Measurements from ENCODE around the gene LRTM1.

DNA sequence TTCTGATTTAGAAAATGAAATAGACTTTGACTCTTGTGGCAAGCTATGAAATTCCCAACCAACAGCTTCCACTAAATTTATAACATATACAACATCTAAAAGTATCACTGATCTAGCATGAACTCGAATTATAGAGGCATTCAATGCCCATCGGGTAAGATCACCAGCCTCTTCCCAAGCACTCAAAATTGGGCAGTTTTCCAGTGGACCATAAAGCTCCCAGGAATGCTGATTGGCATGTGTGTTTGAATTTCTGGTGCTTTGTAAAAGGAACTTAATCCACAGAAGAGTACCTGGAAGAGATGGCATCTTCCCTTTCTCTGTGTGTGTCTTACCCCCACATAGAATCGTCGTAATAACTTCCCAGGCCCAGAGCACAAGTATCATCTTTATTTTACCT, 10.0 kb downstream of the LRTM1 start:
- no peak for TF ChIP-seq POLR2A (IDR thresholded peaks at IDR 0.05)
- TF ChIP-seq, protein P1, sequence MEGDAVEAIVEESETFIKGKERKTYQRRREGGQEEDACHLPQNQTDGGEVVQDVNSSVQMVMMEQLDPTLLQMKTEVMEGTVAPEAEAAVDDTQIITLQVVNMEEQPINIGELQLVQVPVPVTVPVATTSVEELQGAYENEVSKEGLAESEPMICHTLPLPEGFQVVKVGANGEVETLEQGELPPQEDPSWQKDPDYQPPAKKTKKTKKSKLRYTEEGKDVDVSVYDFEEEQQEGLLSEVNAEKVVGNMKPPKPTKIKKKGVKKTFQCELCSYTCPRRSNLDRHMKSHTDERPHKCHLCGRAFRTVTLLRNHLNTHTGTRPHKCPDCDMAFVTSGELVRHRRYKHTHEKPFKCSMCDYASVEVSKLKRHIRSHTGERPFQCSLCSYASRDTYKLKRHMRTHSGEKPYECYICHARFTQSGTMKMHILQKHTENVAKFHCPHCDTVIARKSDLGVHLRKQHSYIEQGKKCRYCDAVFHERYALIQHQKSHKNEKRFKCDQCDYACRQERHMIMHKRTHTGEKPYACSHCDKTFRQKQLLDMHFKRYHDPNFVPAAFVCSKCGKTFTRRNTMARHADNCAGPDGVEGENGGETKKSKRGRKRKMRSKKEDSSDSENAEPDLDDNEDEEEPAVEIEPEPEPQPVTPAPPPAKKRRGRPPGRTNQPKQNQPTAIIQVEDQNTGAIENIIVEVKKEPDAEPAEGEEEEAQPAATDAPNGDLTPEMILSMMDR (IDR thresholded peaks at IDR 0.05) = no peak
